ENCODE measurements around the gene AUTS2. TPM values are rescaled to one million over a fixed set of nuclear protein-coding genes. Genes with fewer than 3 reads are reported as not detected.

The AUTS2 gene
- total and polyA plus RNA-seq, 9 of the 15 experiments (the other 6 are each of a cell fraction or from before 2014, with no cell fraction given): 0.58 TPM; not detected in 8

DNA sequence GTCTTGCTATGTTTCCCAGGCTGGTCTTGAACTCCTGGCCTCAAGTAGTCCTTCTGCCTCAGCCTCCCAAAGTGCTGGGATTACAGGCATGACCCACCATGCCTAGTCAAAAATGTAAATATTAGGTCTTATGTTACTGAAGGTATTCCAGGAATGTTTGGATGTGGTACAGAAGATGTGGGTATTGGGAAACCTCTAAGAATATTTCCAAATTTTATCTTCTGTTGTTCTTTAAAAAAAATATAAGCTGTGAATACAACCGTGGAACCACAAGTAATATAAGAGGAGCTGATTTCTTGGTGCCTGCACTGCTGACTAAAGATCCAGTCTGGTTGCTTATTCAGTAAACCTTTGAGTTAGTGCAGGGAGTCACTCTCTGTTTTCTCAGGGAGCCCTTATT is 178.3 kb downstream of the AUTS2 start (continued):
- TF ChIP-seq, protein P1, sequence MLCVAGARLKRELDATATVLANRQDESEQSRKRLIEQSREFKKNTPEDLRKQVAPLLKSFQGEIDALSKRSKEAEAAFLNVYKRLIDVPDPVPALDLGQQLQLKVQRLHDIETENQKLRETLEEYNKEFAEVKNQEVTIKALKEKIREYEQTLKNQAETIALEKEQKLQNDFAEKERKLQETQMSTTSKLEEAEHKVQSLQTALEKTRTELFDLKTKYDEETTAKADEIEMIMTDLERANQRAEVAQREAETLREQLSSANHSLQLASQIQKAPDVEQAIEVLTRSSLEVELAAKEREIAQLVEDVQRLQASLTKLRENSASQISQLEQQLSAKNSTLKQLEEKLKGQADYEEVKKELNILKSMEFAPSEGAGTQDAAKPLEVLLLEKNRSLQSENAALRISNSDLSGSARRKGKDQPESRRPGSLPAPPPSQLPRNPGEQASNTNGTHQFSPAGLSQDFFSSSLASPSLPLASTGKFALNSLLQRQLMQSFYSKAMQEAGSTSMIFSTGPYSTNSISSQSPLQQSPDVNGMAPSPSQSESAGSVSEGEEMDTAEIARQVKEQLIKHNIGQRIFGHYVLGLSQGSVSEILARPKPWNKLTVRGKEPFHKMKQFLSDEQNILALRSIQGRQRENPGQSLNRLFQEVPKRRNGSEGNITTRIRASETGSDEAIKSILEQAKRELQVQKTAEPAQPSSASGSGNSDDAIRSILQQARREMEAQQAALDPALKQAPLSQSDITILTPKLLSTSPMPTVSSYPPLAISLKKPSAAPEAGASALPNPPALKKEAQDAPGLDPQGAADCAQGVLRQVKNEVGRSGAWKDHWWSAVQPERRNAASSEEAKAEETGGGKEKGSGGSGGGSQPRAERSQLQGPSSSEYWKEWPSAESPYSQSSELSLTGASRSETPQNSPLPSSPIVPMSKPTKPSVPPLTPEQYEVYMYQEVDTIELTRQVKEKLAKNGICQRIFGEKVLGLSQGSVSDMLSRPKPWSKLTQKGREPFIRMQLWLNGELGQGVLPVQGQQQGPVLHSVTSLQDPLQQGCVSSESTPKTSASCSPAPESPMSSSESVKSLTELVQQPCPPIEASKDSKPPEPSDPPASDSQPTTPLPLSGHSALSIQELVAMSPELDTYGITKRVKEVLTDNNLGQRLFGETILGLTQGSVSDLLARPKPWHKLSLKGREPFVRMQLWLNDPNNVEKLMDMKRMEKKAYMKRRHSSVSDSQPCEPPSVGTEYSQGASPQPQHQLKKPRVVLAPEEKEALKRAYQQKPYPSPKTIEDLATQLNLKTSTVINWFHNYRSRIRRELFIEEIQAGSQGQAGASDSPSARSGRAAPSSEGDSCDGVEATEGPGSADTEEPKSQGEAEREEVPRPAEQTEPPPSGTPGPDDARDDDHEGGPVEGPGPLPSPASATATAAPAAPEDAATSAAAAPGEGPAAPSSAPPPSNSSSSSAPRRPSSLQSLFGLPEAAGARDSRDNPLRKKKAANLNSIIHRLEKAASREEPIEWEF (CRISPR knock-in tag; IDR thresholded peaks at IDR 0.05): no peak
- no peak for TF ChIP-seq KAT8 (IDR thresholded peaks at IDR 0.05; ENCODE audit: low read depth)
- no peak for TF ChIP-seq ZBTB7A (IDR thresholded peaks at IDR 0.05; ENCODE audit: borderline replicate concordance, control insufficient read depth, low read depth, low read length)
- no peak for TF ChIP-seq RBBP5 (IDR thresholded peaks at IDR 0.05; ENCODE audit: borderline replicate concordance, insufficient read depth, low read length, poor library complexity, severe bottlenecking)
- TF ChIP-seq, protein P2, sequence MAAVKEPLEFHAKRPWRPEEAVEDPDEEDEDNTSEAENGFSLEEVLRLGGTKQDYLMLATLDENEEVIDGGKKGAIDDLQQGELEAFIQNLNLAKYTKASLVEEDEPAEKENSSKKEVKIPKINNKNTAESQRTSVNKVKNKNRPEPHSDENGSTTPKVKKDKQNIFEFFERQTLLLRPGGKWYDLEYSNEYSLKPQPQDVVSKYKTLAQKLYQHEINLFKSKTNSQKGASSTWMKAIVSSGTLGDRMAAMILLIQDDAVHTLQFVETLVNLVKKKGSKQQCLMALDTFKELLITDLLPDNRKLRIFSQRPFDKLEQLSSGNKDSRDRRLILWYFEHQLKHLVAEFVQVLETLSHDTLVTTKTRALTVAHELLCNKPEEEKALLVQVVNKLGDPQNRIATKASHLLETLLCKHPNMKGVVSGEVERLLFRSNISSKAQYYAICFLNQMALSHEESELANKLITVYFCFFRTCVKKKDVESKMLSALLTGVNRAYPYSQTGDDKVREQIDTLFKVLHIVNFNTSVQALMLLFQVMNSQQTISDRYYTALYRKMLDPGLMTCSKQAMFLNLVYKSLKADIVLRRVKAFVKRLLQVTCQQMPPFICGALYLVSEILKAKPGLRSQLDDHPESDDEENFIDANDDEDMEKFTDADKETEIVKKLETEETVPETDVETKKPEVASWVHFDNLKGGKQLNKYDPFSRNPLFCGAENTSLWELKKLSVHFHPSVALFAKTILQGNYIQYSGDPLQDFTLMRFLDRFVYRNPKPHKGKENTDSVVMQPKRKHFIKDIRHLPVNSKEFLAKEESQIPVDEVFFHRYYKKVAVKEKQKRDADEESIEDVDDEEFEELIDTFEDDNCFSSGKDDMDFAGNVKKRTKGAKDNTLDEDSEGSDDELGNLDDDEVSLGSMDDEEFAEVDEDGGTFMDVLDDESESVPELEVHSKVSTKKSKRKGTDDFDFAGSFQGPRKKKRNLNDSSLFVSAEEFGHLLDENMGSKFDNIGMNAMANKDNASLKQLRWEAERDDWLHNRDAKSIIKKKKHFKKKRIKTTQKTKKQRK (IDR thresholded peaks at IDR 0.05; ENCODE audit: borderline replicate concordance, low read depth, low read length): no peak
- no peak for TF ChIP-seq MAFK (IDR thresholded peaks at IDR 0.05; ENCODE audit: low read length)
- no peak for TF ChIP-seq SRSF1 (IDR thresholded peaks at IDR 0.05; ENCODE audit: low read depth, low read length)
- TF ChIP-seq, protein P3, sequence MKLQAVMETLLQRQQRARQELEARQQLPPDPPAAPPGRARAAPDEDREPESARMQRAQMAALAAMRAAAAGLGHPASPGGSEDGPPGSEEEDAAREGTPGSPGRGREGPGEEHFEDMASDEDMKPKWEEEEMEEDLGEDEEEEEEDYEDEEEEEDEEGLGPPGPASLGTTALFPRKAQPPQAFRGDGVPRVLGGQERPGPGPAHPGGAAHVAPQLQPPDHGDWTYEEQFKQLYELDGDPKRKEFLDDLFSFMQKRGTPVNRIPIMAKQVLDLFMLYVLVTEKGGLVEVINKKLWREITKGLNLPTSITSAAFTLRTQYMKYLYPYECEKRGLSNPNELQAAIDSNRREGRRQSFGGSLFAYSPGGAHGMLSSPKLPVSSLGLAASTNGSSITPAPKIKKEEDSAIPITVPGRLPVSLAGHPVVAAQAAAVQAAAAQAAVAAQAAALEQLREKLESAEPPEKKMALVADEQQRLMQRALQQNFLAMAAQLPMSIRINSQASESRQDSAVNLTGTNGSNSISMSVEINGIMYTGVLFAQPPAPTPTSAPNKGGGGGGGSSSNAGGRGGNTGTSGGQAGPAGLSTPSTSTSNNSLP (IDR thresholded peaks at IDR 0.05; ENCODE audit: borderline replicate concordance, low read depth, low read length): no peak
- TF ChIP-seq, protein P4, sequence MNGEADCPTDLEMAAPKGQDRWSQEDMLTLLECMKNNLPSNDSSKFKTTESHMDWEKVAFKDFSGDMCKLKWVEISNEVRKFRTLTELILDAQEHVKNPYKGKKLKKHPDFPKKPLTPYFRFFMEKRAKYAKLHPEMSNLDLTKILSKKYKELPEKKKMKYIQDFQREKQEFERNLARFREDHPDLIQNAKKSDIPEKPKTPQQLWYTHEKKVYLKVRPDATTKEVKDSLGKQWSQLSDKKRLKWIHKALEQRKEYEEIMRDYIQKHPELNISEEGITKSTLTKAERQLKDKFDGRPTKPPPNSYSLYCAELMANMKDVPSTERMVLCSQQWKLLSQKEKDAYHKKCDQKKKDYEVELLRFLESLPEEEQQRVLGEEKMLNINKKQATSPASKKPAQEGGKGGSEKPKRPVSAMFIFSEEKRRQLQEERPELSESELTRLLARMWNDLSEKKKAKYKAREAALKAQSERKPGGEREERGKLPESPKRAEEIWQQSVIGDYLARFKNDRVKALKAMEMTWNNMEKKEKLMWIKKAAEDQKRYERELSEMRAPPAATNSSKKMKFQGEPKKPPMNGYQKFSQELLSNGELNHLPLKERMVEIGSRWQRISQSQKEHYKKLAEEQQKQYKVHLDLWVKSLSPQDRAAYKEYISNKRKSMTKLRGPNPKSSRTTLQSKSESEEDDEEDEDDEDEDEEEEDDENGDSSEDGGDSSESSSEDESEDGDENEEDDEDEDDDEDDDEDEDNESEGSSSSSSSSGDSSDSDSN (IDR thresholded peaks at IDR 0.05; ENCODE audit: borderline replicate concordance in 1 of 2, low read depth in 2 of 2, low read length in 2 of 2): no peak
- no peak for TF ChIP-seq SLC30A9 (CRISPR knock-in tag; IDR thresholded peaks at IDR 0.05)
- TF ChIP-seq HMG20A (CRISPR knock-in tag; conservative IDR thresholded peaks at IDR 0.05): no peak
- TF ChIP-seq ZNF174 (CRISPR knock-in tag; IDR thresholded peaks at IDR 0.05): no peak
